ENCODE results near the gene KRTAP4-8.
"Not testable (repeated sequence)": the region's sequence is repeated elsewhere in the genome, so short reads cannot be mapped to it uniquely, and the experiment has no call there.

DNA sequence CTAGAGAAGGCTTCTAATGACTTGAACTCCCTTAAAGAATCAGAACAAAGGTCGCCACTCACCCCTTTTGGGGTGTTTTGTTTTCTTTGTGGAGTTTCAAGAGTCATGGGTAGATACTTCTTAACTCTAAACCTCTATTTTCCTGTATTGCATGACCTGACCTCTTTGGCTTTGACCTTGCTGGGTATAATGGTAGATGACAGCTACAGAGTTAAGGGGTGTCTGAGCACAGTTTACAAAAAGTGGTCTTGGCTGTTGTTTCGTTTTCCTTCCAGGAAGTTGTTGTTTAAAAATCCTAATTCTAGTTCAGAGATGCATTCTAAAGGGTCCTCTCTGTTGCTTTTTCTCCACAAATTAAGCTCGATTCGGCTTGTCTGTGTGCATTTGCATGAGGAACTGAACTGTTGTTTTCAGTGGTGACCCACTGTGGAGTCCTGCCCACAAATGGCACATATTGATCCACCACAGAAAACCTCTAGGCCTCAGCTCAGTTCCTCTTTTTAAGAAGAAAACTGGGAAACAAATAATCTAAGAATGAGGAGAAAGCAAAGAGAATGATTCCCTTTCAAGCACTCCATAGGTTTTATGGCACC, 9.1 kb downstream of the KRTAP4-8 start:
- TF ChIP-seq, protein P1, sequence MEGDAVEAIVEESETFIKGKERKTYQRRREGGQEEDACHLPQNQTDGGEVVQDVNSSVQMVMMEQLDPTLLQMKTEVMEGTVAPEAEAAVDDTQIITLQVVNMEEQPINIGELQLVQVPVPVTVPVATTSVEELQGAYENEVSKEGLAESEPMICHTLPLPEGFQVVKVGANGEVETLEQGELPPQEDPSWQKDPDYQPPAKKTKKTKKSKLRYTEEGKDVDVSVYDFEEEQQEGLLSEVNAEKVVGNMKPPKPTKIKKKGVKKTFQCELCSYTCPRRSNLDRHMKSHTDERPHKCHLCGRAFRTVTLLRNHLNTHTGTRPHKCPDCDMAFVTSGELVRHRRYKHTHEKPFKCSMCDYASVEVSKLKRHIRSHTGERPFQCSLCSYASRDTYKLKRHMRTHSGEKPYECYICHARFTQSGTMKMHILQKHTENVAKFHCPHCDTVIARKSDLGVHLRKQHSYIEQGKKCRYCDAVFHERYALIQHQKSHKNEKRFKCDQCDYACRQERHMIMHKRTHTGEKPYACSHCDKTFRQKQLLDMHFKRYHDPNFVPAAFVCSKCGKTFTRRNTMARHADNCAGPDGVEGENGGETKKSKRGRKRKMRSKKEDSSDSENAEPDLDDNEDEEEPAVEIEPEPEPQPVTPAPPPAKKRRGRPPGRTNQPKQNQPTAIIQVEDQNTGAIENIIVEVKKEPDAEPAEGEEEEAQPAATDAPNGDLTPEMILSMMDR (IDR thresholded peaks at IDR 0.05) = not testable (repeated sequence)
- TF ChIP-seq POLR2A (IDR thresholded peaks at IDR 0.05) = not testable (repeated sequence)

All from uterus (tissue), 2 donors.